Karpas-422 (cell line): Measurements from ENCODE around the gene FGD5. TPM values are rescaled to one million over a fixed set of nuclear protein-coding genes. Genes with fewer than 3 reads are reported as not detected.
"Not testable (repeated sequence)": the region's sequence is repeated elsewhere in the genome, so short reads cannot be mapped to it uniquely, and the experiment has no call there.

Experiments used
- DNase-seq: peaks from one replicate; pipeline ENCODE4 v3.0.0-alpha.2; 2015
- H2AFZ ChIP-seq: fragments of 200-600 bp; sonication (generic); 2 replicates; pipeline ENCODE4 v1.6.1; 2014; ENCODE audit warnings: antibody characterized with exemption, low read length, mixed read lengths
- H3K27ac ChIP-seq: fragments of 200-600 bp; sonication (generic); 2 replicates; pipeline ENCODE4 v1.5.1; 2014; ENCODE audit warnings: mild to moderate bottlenecking, low read length, moderate library complexity
- H3K27me3 ChIP-seq: fragments of 200-600 bp; sonication (generic); 2 replicates; pipeline ENCODE4 v1.6.1; 2014; ENCODE audit warnings: low read length, mixed read lengths
- H3K36me3 ChIP-seq: fragments of 200-600 bp; sonication (generic); 2 replicates; pipeline ENCODE4 v1.6.1; 2014; ENCODE audit warnings: low read length, mixed read lengths; ENCODE audit not compliant: insufficient read depth
- H3K4me1 ChIP-seq: fragments of 200-600 bp; sonication (generic); 2 replicates; pipeline ENCODE4 v1.6.1; 2014; ENCODE audit warnings: mild to moderate bottlenecking, low read length, mixed read lengths
- H3K4me2 ChIP-seq: fragments of 200-600 bp; sonication (generic); 2 replicates; pipeline ENCODE4 v1.6.1; 2014; ENCODE audit warnings: low read length, low read depth, mild to moderate bottlenecking; ENCODE audit not compliant: poor library complexity, severe bottlenecking
- H3K4me3 ChIP-seq: fragments of 200-600 bp; sonication (generic); 2 replicates; pipeline ENCODE4 v1.5.1; 2014; ENCODE audit warnings: mild to moderate bottlenecking, antibody characterized with exemption, low read length, mixed read lengths
- H3K79me2 ChIP-seq: fragments of 200-600 bp; sonication (generic); 2 replicates; pipeline ENCODE4 v1.6.1; 2014; ENCODE audit warnings: mild to moderate bottlenecking, low read length, mixed read lengths
- H3K9ac ChIP-seq: fragments of 200-600 bp; sonication (generic); 2 replicates; pipeline ENCODE4 v1.6.0; 2014; ENCODE audit warnings: low read length
- H3K9me2 ChIP-seq: fragments of 200-600 bp; sonication (generic), shearing (Covaris generic); replicated peaks from 2 replicates; pipeline ENCODE4 v1.6.0; 2014; ENCODE audit warnings: mild to moderate bottlenecking, low read length, moderate library complexity; ENCODE audit not compliant: insufficient read depth
- H3K9me3 ChIP-seq: fragments of 300-700, 200-600 bp; sonication (generic); 2 replicates; pipeline ENCODE4 v1.6.1; 2014; ENCODE audit warnings: low read length, mixed read lengths
- H4K20me1 ChIP-seq: fragments of 200-600 bp; sonication (generic); 2 replicates; pipeline ENCODE4 v1.6.1; 2014; ENCODE audit warnings: mild to moderate bottlenecking, antibody characterized with exemption, low read length, low read depth; ENCODE audit not compliant: insufficient read depth
- total RNA-seq: library from RNA; depleted of rRNA; stranded (reverse); fragments of >200 nt; shearing (Covaris generic); gene quantifications from 2 replicates; pipeline ENCODE4 v1.2.3, GENCODE V29; 2014; ENCODE audit warnings: low replicate concordance

Gene FGD5
- total RNA-seq, 1 experiment from 2014 or later, result not detected

GRCh38 chr3:14806641-14807263 is 12.0 kb upstream of the FGD5 start:
- no peak overlapping the region for H3K4me3 ChIP-seq
- H3K79me2 ChIP-seq, result no peaks in the 10 kb centered on the region
- no peak overlapping the region for H3K27ac ChIP-seq
- H3K9me3 ChIP-seq, result no peaks in the 10 kb centered on the region
- no peaks in the 10 kb centered on the region for H3K36me3 ChIP-seq
- no peaks in the 10 kb centered on the region for H4K20me1 ChIP-seq
- H3K4me1 ChIP-seq, result no peaks in the 10 kb centered on the region
- H3K27me3 ChIP-seq, result no peaks in the 10 kb centered on the region
- no peak overlapping the region for H3K9ac ChIP-seq
- H3K4me2 ChIP-seq, result no peak overlapping the region
- no peaks in the 10 kb centered on the region for H3K9me2 ChIP-seq
- no peak overlapping the region for H2AFZ ChIP-seq
- no peak for DNase-seq

- no peaks in the 10 kb centered on the region for H3K27me3 ChIP-seq
- H2AFZ ChIP-seq, result no peak overlapping the region
- no peaks in the 10 kb centered on the region for H3K79me2 ChIP-seq
- H3K9me3 ChIP-seq, result no peaks in the 10 kb centered on the region
- no peaks in the 10 kb centered on the region for H4K20me1 ChIP-seq
- H3K27ac ChIP-seq, result no peak overlapping the region
- no peak overlapping the region for H3K4me2 ChIP-seq
- no peak overlapping the region for H3K4me3 ChIP-seq
- H3K36me3 ChIP-seq, result no peaks in the 10 kb centered on the region
- no peak for DNase-seq
- H3K9ac ChIP-seq, result no peak overlapping the region
- no peaks in the 10 kb centered on the region for H3K9me2 ChIP-seq
- H3K4me1 ChIP-seq, result no peaks in the 10 kb centered on the region
These were observed 10.7 kb upstream of the FGD5 start for GRCh38 chr3:14808025-14808424.

- Histone ChIP-seq H3K4me2 (no peak overlapping the region), H4K20me1 (no peaks in the 10 kb centered on the region), H3K9ac (no peak overlapping the region), H3K9me3 (no peaks in the 10 kb centered on the region), H3K4me3 (no peak overlapping the region), H3K27ac (no peak overlapping the region), H3K27me3 (no peaks in the 10 kb centered on the region), H3K9me2 (no peaks in the 10 kb centered on the region), H3K36me3 (no peaks in the 10 kb centered on the region), H3K79me2 (no peaks in the 10 kb centered on the region), H2AFZ (no peak overlapping the region), H3K4me1 (no peaks in the 10 kb centered on the region)
- no peak for DNase-seq
These were observed 10.1 kb upstream of the FGD5 start for GRCh38 chr3:14808502-14809266.

GRCh38 chr3:14809611-14810010 is 9.2 kb upstream of the FGD5 start:
- H4K20me1 ChIP-seq, H3K4me2 ChIP-seq, H2AFZ ChIP-seq, H3K9ac ChIP-seq, H3K36me3 ChIP-seq, H3K4me1 ChIP-seq, H3K79me2 ChIP-seq, H3K9me2 ChIP-seq, H3K9me3 ChIP-seq, H3K27ac ChIP-seq, H3K27me3 ChIP-seq, DNase-seq, H3K4me3 ChIP-seq: not testable (repeated sequence)

GRCh38 chr3:14810070-14810791 is 8.5 kb upstream of the FGD5 start:
- Histone ChIP-seq H3K27ac (no peak overlapping the region), H3K36me3 (no peaks in the 10 kb centered on the region), H3K9me2 (no peaks in the 10 kb centered on the region), H3K9me3 (no peaks in the 10 kb centered on the region), H2AFZ (no peak overlapping the region), H4K20me1 (no peaks in the 10 kb centered on the region), H3K4me3 (no peak overlapping the region), H3K79me2 (no peaks in the 10 kb centered on the region), H3K4me1 (no peaks in the 10 kb centered on the region), H3K27me3 (no peaks in the 10 kb centered on the region), H3K9ac (no peak overlapping the region), H3K4me2 (no peak overlapping the region)
- DNase-seq, result no peak

GRCh38 chr3:14810801-14811661 is 7.7 kb upstream of the FGD5 start:
- no peak for DNase-seq
- no peaks in the 10 kb centered on the region for H3K9me3 ChIP-seq
- no peak overlapping the region for H3K4me3 ChIP-seq
- H3K9ac ChIP-seq, result no peak overlapping the region
- no peaks in the 10 kb centered on the region for H3K36me3 ChIP-seq
- H3K9me2 ChIP-seq, result no peaks in the 10 kb centered on the region
- no peak overlapping the region for H2AFZ ChIP-seq
- H3K4me1 ChIP-seq, result no peaks in the 10 kb centered on the region
- H3K4me2 ChIP-seq, result no peak overlapping the region
- H3K27ac ChIP-seq, result no peak overlapping the region
- H4K20me1 ChIP-seq, result no peaks in the 10 kb centered on the region
- no peaks in the 10 kb centered on the region for H3K79me2 ChIP-seq
- no peaks in the 10 kb centered on the region for H3K27me3 ChIP-seq

GRCh38 chr3:14811684-14812083 is 7.1 kb upstream of the FGD5 start:
- no peaks in the 10 kb centered on the region for H3K9me3 ChIP-seq
- no peak overlapping the region for H3K27ac ChIP-seq
- no peak overlapping the region for H3K4me2 ChIP-seq
- no peak overlapping the region for H3K9ac ChIP-seq
- no peaks in the 10 kb centered on the region for H3K79me2 ChIP-seq
- no peaks in the 10 kb centered on the region for H3K27me3 ChIP-seq
- no peak overlapping the region for H2AFZ ChIP-seq
- H3K4me1 ChIP-seq, result no peaks in the 10 kb centered on the region
- H3K36me3 ChIP-seq, result no peaks in the 10 kb centered on the region
- no peaks in the 10 kb centered on the region for H3K9me2 ChIP-seq
- DNase-seq, result no peak
- H3K4me3 ChIP-seq, result no peak overlapping the region
- no peaks in the 10 kb centered on the region for H4K20me1 ChIP-seq
